ENCODE data around the gene B3GNT7.
A peak's percentile ranks its signal among the peaks of the same experiment; 100 is the strongest.
"Not testable (repeated sequence)": the region's sequence is repeated elsewhere in the genome, so short reads cannot be mapped to it uniquely, and the experiment has no call there.

Gene B3GNT7

DNA sequence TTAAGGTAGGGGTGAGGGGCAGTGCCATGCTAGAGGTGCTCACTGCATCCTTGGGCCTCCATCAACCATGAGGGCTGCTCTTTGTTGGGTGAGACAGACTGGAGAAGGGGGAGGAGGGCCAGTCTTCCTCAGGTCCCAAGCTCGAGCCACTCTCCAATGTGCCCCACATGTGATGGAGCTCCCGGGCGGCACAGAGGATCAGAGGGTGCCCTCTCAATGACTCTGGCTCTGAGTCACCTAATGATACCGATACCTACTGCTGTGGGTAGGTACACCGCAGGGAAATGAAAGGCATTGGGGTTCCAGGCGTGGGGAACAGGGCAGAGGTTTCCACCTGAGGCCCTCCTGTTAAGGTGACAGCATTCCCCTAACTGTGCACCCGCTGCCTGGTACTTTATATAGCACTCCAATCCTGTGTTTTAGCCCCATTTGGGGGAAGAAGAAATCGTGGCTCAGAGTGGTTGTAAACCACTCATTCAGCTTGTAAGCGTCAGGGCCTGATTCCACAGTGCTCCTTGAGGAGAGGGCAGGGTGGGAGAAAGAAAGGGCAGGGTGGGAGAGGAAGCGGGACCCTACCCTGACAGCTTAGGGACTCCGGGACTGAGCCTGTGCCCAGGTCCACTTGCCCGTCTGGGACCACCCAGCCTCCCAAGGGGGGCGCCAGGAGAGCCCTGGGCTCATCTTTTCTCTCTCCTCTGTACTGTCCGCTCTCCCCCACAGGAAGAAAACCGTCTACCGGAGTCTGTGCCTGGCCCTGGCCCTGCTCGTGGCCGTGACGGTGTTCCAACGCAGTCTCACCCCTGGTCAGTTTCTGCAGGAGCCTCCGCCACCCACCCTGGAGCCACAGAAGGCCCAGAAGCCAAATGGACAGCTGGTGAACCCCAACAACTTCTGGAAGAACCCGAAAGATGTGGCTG lies 1.8 kb downstream of the B3GNT7 start:
- no peak for DNase-seq
- in situ Hi-C loops (cut with MboI; ENCODE audit: low pct_unique_long_range_greater_than_20kb, low sequenced_read_pairs): no loop called here

DNA sequence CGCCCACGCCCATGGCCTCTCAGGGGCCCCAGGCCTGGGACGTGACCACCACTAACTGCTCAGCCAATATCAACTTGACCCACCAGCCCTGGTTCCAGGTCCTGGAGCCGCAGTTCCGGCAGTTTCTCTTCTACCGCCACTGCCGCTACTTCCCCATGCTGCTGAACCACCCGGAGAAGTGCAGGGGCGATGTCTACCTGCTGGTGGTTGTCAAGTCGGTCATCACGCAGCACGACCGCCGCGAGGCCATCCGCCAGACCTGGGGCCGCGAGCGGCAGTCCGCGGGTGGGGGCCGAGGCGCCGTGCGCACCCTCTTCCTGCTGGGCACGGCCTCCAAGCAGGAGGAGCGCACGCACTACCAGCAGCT lies 2.4 kb downstream of the B3GNT7 start:
- in situ Hi-C loops (cut with MboI; ENCODE audit: low pct_unique_long_range_greater_than_20kb, low sequenced_read_pairs): no loop called here
- no peak for DNase-seq

DNA sequence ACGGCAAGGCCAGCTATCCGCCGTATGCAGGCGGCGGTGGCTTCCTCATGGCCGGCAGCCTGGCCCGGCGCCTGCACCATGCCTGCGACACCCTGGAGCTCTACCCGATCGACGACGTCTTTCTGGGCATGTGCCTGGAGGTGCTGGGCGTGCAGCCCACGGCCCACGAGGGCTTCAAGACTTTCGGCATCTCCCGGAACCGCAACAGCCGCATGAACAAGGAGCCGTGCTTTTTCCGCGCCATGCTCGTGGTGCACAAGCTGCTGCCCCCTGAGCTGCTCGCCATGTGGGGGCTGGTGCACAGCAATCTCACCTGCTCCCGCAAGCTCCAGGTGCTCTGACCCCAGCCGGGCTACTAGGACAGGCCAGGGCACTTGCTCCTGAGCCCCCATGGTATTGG lies 3.1 kb downstream of the B3GNT7 start:
- DNase-seq: no peak
- in situ Hi-C loops (cut with MboI; ENCODE audit: low pct_unique_long_range_greater_than_20kb, low sequenced_read_pairs): no loop called here

DNA sequence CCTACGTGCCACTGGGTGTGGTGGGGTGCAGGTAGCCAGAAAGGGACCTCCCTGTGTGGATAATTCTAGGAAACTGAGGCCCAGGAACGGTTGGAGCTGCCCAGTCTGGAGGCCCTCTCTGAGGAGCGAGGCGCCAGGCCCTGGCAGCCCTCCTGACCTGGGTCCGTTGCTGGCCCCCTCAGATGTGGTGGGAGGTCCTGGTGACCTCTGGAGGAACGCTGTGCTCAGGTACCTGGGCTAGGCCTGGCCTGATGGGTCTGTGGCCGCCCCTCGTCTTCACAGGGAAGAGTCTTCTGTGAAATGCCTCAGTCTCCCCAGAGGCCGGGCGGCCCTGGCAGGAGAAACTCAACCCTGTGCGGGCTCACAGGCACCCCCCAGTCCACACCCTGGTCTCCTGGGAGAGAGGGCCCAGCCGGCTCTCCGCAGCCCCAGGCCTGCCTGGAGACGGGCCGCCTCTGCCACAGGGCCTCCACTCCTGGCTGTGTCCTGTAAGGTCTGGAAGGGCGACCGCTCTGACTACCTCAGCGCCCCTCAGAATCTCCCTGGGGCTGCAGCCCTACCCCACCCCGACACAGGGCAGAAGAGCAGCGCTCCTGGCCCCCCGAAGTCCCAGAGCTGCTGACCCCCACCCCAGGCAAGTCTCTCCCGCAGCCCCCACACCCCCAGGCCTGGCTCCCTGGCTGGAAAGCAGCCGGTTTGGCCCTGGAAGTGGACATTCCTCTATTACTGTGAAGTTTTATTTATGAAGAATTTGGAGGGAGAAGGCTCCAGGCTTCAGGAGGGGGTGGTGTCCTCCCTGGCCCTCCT lies 3.7 kb downstream of the B3GNT7 start:
- in situ Hi-C loops (cut with MboI; ENCODE audit: low pct_unique_long_range_greater_than_20kb, low sequenced_read_pairs): no loop called here
- no peak for DNase-seq

DNA sequence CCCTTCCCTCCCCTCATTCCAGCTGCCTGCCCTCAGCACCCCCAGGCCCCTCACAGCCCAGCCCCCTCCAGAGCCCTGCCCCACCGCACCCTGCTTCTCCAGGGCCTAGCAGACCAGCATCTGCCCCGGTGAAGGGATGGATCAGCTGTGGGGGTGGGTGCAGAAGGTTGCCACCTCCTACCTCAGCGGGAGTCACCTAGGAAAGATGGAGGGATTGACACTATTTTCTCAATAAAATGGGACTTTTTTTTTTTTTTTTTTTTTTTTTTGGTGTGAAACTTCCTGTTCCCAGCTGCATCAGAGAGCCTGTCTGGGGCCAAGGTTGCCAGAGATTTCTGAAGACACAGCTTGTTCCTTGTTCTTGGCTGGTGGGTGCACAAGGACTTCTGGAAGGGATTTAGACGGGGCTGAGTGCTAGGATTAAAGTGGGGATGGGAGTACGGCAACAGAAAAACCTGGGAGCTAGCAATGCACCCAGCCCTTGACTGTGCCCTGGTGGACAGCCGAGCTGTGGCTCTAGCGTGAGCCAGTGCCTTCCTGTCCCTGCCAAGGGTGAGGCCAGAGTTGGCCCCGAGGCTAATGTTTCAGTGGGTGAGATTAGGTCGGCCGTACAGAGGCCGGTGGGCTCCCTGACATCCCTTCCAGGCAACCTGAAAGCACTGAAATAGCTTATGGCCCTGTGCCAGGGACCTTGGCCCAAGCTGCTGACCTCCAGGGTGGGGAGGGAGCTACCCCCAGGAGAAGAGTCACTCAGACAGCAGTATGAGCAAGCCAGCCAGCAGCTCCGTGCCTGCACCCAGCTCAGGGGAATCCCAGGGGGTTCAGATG lies 4.6 kb downstream of the B3GNT7 start:
- in situ Hi-C loops (cut with MboI; ENCODE audit: low pct_unique_long_range_greater_than_20kb, low sequenced_read_pairs): loop anchor here (25.0 kb wide), 1 partner anchor 563 kb away; no protein-coding TSS in a partner anchor
- DNase-seq: no peak

DNA sequence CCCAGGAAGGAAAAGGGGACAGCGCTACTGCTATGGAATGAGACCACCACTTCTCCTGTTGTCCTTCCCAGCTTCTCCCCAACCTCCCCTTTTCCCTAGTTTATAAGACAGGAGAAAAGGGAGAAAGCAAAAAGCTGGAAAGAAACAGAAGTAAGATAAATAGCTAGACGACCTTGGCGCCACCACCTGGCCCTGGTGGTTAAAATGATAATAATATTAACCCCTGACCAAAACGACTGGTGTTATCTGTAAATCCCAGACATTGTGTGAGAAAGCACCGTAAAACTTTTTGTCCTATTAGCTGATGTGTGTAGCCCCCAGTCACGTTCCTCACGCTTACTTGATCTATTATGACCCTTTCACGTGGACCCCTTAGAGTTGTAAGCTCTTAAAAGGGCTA lies 5.2 kb downstream of the B3GNT7 start:
- DNase-seq: not testable (repeated sequence)
- in situ Hi-C loops (cut with MboI; ENCODE audit: low pct_unique_long_range_greater_than_20kb, low sequenced_read_pairs): loop anchor here (25.0 kb wide), 1 partner anchor 563 kb away; no protein-coding TSS in a partner anchor

DNA sequence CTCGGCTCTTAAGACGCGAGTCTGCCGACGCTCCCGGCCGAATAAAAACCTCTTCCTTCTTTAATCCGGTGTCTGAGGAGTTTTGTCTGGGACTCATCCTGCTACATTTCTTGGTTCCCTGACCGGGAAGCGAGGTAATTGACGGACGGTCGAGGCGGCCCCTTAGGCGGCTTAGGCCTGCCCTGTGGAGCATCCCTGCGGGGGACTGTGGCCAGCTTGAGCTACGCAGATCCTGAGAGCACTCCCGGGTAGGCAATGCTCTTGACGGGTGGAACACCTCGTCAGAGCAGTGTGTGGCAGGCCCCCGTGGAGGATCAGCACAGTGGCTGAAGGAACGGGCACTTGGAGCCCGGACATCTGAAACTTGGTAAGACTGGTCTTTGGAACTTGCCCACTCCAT lies 5.6 kb downstream of the B3GNT7 start:
- in situ Hi-C loops (cut with MboI; ENCODE audit: low pct_unique_long_range_greater_than_20kb, low sequenced_read_pairs): loop anchor here (25.0 kb wide), 1 partner anchor 564 kb away; no protein-coding TSS in a partner anchor
- DNase-seq: not testable (repeated sequence)

DNA sequence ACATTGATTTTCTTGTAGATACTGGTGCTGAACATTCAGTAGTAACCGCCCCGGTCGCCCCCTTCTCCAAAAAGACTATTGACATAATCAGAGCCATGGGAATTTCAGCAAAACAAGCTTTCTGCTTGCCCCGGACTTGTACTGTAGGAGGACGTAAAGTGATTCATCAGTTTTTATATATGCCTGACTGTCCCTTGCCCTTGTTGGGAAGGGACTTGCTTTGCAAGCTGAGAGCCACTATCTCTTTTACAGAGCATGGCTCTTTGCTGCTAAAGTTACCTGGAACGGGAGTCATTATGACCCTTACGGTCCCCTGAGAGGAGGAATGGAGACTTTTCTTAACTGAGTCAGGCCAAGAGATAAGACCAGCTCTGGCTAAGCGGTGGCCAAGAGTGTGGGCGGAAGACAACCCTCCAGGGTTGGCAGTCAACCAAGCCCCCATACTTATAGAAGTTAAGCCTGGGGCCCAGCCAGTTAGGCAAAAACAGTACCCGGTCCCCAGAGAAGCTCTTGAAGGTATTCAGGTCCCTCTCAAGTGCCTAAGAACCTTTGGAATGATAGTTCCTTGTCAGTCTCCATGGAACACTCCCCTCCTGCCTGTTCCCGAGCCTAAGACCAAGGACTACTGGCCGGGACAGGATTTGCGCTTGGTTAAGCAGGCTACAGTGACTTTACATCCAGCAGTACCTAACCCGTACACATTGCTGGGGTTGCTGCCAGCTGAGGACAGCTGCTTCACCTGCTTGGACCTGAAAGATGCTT lies 8.1 kb downstream of the B3GNT7 start:
- not testable (repeated sequence) for DNase-seq
- in situ Hi-C loops (cut with MboI; ENCODE audit: low pct_unique_long_range_greater_than_20kb, low sequenced_read_pairs): loop anchor here (25.0 kb wide), 1 partner anchor 566 kb away; no protein-coding TSS in a partner anchor

DNA sequence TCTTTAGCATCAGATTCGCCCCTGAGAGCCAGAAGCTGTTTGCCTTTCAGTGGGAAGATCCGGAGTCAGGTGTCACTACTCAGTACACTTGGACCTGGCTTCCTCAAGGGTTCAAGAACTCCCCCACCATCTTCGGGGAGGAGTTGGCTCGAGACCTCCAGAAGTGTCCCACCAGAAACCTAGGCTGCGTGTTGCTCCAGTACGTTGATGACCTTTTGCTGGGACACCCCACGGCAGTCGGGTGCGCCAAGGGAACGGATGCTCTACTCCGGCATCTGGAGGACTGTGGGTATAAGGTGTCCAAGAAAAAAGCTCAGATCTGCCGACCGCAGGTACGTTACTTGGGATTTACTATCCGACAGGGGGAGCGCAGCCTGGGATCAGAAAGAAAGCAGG lies 8.7 kb downstream of the B3GNT7 start:
- not testable (repeated sequence) for DNase-seq
- in situ Hi-C loops (cut with MboI; ENCODE audit: low pct_unique_long_range_greater_than_20kb, low sequenced_read_pairs): loop anchor here (25.0 kb wide), 1 partner anchor 567 kb away; no protein-coding TSS in a partner anchor

DNA sequence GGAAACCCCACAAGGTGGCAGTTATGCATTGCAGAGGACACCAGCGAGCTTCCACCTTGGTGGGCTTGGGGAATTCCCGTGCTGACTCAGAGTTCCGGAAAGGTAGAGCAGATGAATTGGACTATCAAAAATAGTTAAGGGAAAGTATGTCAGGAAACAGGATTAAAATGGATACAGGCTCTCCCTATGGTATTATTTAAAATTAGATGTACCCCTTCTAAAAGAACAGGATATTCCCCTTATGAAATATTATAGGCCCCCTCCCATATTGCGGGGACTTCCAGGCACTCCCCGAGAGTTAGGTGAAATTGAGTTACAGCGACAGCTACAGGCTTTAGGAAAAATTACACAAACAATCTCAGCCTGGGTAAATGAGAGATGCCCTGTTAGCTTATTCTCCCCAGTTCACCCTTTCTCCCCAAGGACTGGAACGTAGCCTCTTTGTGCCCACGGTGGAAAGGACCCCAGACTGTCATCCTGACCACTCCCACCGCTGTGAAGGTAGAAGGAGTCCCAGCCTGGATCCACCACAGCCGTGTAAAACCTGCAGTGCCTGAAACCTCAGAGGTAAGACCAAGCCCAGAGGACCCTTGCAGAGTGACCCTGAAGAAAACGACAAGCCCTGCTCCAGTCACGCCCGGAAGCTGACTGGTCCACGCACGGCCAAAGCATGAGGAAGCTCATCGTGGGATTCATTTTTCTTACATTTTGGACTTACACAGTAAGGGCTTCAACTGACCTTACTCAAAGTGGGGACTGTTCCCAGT lies 10.3 kb downstream of the B3GNT7 start:
- not testable (repeated sequence) for DNase-seq
- in situ Hi-C loops (cut with MboI; ENCODE audit: low pct_unique_long_range_greater_than_20kb, low sequenced_read_pairs): loop anchor here (25.0 kb wide), 1 partner anchor 568 kb away; no protein-coding TSS in a partner anchor

DNA sequence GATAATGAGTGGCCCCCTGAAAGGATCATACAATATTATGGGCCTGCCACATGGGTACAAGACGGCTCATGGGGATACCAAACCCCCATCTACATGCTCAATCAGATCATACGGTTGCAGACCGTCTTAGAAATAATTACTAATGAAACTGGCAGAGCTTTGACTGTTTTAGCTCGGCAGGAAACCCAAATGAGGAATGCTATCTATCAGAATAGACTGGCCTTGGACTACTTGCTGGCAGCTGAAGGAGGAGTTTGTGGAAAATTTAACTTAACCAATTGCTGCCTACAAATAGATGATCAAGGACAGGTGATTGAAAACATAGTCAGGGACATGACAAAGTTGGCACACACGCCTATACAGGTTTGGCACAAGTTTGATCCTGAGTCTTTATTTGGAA lies 12.2 kb downstream of the B3GNT7 start:
- in situ Hi-C loops (cut with MboI; ENCODE audit: low pct_unique_long_range_greater_than_20kb, low sequenced_read_pairs): loop anchor here (25.0 kb wide), 1 partner anchor 570 kb away; no protein-coding TSS in a partner anchor
- DNase-seq: not testable (repeated sequence)

DNA sequence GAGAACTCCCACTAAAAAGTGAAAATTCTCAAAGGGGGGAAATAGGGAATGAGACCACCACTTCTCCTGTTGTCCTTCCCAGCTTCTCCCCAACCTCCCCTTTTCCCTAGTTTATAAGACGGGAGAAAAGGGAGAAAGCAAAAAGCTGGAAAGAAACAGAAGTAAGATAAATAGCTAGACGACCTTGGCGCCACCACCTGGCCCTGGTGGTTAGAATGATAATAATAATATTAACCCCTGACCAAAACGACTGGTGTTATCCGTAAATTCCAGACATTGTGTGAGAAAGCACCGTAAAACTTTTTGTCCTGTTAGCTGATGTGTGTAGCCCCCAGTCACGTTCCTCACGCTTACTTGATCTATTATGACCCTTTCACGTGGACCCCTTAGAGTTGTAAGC lies 12.8 kb downstream of the B3GNT7 start:
- not testable (repeated sequence) for DNase-seq
- in situ Hi-C loops (cut with MboI; ENCODE audit: low pct_unique_long_range_greater_than_20kb, low sequenced_read_pairs): loop anchor here (25.0 kb wide), 1 partner anchor 571 kb away; no protein-coding TSS in a partner anchor

DNA sequence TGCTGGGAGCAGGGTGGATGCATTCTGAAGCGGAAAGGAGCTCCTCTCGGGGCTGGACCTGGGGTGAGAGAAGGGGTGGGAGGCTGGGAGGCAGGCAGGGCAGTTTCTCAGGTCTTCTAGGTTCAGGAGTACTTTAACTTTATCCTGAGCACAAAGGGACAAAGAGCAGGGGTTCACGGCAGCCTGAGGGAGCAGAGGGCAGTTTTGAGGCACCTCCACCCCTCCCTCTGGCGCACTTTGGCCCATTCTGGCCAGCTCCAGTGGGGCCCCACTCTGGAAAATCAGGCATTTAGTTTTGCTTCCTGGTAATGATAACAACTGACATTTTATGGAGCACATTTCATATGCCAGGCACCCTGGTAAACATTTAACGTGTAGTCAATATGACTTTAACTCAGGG lies 14.3 kb downstream of the B3GNT7 start:
- in situ Hi-C loops (cut with MboI; ENCODE audit: low pct_unique_long_range_greater_than_20kb, low sequenced_read_pairs): loop anchor here (10.0 to 25.0 kb wide), 2 partner anchors 305 to 572 kb away; no protein-coding TSS in a partner anchor
- no peak for DNase-seq

DNA sequence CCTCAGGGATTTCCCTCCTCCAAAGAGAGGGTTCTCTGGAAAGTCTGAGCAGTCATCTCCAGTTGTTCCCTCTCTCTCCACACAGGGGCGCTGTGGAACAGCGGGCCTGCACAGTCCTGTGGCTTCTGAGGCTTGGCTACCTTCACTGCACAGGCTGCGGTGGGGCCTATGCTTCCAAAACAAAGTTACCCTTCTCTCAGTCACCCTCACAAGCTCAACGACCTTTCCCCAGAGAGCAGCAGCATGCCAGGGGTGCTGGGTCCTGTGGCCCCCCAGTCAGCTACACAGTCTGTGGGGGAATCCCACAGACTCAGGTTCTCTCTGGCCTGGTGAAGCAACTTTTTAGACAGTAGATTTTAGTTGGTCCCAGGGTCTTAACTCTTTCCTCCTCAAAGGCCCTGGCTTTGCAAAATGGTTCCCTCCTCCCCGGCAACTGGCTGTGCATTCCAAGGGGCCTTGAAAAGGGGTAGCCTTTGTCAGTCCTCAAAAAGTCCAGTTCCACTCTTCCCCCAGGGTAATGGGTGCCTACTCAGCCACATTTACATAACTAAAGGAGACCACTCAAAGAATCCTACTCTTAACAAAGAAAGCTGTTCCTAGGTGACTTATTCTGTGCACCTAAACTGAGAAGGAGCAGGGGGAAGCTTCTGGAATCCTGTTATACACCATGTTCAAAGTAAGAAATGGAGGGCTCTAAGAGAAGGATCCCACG lies 14.9 kb downstream of the B3GNT7 start:
- in situ Hi-C loops (cut with MboI; ENCODE audit: low pct_unique_long_range_greater_than_20kb, low sequenced_read_pairs): loop anchor here (10.0 to 25.0 kb wide), 2 partner anchors 306 to 573 kb away; no protein-coding TSS in a partner anchor
- DNase-seq: peak; percentile 45

DNA sequence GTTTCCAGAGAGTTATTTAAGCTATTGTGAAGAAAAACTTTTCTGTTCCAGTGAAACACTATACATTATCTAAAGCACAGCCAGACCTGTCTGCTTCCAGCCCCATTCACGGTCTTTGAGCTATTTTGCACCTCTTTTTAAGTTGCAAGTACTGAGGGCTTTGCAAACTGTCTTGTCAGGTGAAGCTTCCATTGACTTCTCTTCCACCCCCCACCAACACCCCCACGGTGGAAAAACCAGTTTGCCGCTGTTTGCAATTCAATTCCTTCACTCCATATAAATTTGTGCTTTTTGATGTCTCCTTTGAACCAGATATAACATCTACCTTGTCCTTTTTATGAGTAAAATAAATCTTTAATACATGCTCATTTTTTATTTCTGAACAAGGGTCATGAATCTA lies 15.7 kb downstream of the B3GNT7 start:
- in situ Hi-C loops (cut with MboI; ENCODE audit: low pct_unique_long_range_greater_than_20kb, low sequenced_read_pairs): loop anchor here (10.0 to 25.0 kb wide), 2 partner anchors 306 to 574 kb away; no protein-coding TSS in a partner anchor
- DNase-seq: no peak

DNA sequence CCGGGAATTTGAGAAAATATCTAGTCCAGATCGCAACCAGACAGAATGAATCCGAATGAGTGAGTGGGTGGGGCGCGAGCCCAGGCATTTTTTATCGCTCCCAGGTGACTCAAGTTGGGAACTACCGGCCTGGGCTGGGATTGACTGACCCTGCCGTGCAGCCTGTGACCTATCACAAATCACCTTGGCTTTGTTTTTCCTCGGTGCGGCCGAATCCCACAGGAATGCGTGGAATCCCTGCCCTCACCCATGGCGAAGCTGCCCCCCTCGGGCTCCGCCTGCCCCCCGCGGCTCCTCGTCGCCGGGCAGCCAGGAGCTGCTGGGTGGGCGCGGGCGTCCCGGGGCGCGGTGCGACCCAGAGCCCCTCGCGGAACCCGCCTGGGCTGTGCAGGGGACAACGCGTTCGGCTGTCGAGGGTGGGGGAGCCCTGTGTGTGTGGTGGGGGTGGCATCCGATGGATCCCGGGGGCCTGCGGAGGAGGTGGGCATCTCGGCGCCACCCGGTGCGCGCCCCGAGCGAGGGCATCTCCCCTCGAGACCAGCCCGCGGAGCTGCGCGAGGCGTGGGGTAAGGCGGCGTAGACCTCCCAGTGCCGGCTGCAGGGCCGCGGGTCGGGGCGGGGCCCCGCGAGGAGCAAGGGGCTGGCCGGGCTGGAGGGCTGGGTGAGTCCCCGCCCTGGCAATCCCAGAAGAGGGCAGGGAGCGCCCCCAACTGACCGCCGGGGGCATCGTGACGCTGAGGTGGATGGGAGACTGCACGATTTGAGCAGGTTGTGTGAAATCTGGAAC lies 16.5 kb downstream of the B3GNT7 start:
- peak; percentile 93 for DNase-seq
- in situ Hi-C loops (cut with MboI; ENCODE audit: low pct_unique_long_range_greater_than_20kb, low sequenced_read_pairs): loop anchor here (10.0 to 25.0 kb wide), 2 partner anchors 307 to 575 kb away; no protein-coding TSS in a partner anchor
